Peyer's patch (tissue), 4 donors: Measurements from ENCODE around the gene FAM83E. TPM values are rescaled to one million over a fixed set of nuclear protein-coding genes. Genes with fewer than 3 reads are reported as not detected.
A peak's percentile ranks its signal among the peaks of the same experiment; 100 is the strongest.

ENCODE experiments used
- DNase-seq, 3 donors: peaks; one replicate each; pipeline ENCODE4 v3.0.0-alpha.2; 2017 to 2019
- H3K27ac ChIP-seq, 4 donors: fragments of 200-600 bp; sonication (generic); one replicate each; pipeline ENCODE4 v1.5.1; 2016 to 2019
- H3K27me3 ChIP-seq, 2 donors: fragments of 200-600 bp; sonication (generic); one replicate each; pipeline ENCODE4 v1.5.1; 2019
- H3K36me3 ChIP-seq, 3 donors: fragments of 200-600 bp; sonication (generic); one replicate each; pipeline ENCODE4 v1.5.1; 2016 to 2019
- H3K4me1 ChIP-seq, 4 donors: fragments of 200-600 bp; sonication (generic); one replicate each; pipeline ENCODE4 v1.5.1; 2016 to 2019
- H3K4me3 ChIP-seq, 4 donors: fragments of 200-600 bp; sonication (generic); 1 replicate in 3 of 4; 2 replicates in 1 of 4; pipeline ENCODE4 v1.5.1; 2016 to 2019; ENCODE audit warnings: mild to moderate bottlenecking in 1 of 4
- H3K9me3 ChIP-seq, 4 donors: fragments of 200-600 bp; sonication (generic); one replicate each; pipeline ENCODE4 v1.5.1; 2016 to 2019; ENCODE audit warnings: mild to moderate bottlenecking in 1 of 4
- POLR2A ChIP-seq, 2 donors: fragments of 450-650 bp; IDR thresholded peaks; one replicate each; pipeline ENCODE4 v1.5.1; 2017; ENCODE audit warnings: antibody characterized with exemption in 2 of 2, mild to moderate bottlenecking in 2 of 2, moderate library complexity in 2 of 2
- total RNA-seq, 4 donors: library from RNA; depleted of rRNA; stranded (reverse); fragments of >200 nt; gene quantifications; one replicate each; pipeline ENCODE4 v1.1.0, GENCODE V29; 2016
- TF ChIP-seq, protein P1 (sequence below), 6 experiments: fragments of 450-650 bp in 4 of 6; fragments of 200-600 bp in 2 of 6; sonication (generic) in 1 of 6; IDR thresholded peaks; one replicate each; pipeline ENCODE4 v1.5.1; 2017 to 2019; ENCODE audit warnings: antibody characterized with exemption in 6 of 6, mild to moderate bottlenecking in 3 of 6, moderate library complexity in 1 of 6

The FAM83E gene
- total RNA-seq, 4 donors from 2014 or later, result 58.6 to 203 (median 130) TPM

- Histone ChIP-seq H3K27ac (peak overlapping the region; percentile 31 to 97 (median 92)), H3K27me3 (no peaks in the 10 kb centered on the region), H3K4me3 (peak overlapping the region in 2 of 4 donors; percentile 62 to 93), H3K4me1 (peaks cover 4 to 37% (median 15%) of the 10 kb centered on the region in 4 donors), H3K36me3 (peaks cover 0 to 30% (median 0%) of the 10 kb centered on the region in 3 donors), H3K9me3 (no peaks in the 10 kb centered on the region)
- TF ChIP-seq POLR2A (IDR thresholded peaks at IDR 0.05), result no peak
- TF ChIP-seq, protein P1, sequence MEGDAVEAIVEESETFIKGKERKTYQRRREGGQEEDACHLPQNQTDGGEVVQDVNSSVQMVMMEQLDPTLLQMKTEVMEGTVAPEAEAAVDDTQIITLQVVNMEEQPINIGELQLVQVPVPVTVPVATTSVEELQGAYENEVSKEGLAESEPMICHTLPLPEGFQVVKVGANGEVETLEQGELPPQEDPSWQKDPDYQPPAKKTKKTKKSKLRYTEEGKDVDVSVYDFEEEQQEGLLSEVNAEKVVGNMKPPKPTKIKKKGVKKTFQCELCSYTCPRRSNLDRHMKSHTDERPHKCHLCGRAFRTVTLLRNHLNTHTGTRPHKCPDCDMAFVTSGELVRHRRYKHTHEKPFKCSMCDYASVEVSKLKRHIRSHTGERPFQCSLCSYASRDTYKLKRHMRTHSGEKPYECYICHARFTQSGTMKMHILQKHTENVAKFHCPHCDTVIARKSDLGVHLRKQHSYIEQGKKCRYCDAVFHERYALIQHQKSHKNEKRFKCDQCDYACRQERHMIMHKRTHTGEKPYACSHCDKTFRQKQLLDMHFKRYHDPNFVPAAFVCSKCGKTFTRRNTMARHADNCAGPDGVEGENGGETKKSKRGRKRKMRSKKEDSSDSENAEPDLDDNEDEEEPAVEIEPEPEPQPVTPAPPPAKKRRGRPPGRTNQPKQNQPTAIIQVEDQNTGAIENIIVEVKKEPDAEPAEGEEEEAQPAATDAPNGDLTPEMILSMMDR (IDR thresholded peaks at IDR 0.05), result no peak
- DNase-seq, result no peak
Observed at GRCh38 chr19:48616491-48617056, 1.7 kb upstream of the FAM83E start.

GRCh38 chr19:48616041-48616436, 1.2 kb upstream of the FAM83E start:
- H3K27me3 ChIP-seq, result no peaks in the 10 kb centered on the region
- peak overlapping the region in 3 of 4 donors; percentile 88 to 97 (median 96) for H3K27ac ChIP-seq
- no peak for TF ChIP-seq POLR2A (IDR thresholded peaks at IDR 0.05)
- TF ChIP-seq, protein P1 (IDR thresholded peaks at IDR 0.05), result no peak
- no peak for DNase-seq
- peaks cover 4 to 37% (median 15%) of the 10 kb centered on the region in 4 donors for H3K4me1 ChIP-seq
- H3K9me3 ChIP-seq, result no peaks in the 10 kb centered on the region
- H3K4me3 ChIP-seq, result peak overlapping the region in 1 of 4 donors; percentile 62
- peaks cover 0 to 30% (median 0%) of the 10 kb centered on the region in 3 donors for H3K36me3 ChIP-seq

DNA sequence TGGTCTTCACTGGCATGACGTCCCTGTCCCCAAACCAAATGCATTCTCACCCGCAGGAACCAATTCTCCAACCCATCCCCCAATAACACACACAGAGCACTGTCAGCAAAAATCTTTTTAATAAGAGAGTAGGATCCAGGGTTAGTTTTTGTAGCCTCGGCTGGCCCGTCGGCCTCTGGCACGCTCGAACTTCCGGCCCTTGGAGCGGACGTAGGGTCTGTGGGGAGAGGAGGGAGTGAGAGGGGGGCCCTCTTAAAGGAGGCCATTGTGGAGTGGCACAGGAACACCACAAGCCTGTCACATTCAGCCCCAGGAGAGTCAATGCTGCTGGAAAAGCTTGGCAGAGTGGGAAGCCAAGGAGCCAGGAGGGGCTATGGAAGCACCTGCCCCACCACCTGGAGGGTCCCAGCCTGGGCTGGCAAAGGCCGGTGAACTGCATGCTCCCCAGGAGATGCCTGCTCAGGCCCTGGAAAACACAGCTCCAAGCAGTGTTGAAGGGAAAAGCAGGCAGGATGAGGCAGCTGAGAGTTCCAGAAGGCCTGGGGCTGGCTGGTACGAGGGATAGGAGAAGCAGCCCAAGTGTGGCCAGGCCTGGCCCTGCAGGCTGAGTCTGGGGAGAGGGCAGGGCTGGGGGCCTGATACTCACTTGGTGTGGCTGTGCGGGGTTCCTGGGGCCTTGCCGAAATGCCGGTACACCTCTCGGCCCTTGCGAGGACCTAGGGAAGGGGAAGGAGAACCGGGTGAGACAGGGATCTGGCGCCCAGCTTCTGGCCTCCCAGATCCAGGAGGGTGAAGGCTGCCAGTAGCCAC, 560 bp upstream of the FAM83E start:
- Histone ChIP-seq H3K9me3 (no peaks in the 10 kb centered on the region), H3K4me1 (peaks cover 4 to 37% (median 15%) of the 10 kb centered on the region in 4 donors), H3K36me3 (peaks cover 0 to 30% (median 0%) of the 10 kb centered on the region in 3 donors), H3K27me3 (no peaks in the 10 kb centered on the region), H3K4me3 (peak overlapping the region in 2 of 4 donors; percentile 17 to 62), H3K27ac (peak overlapping the region; percentile 10 to 97 (median 92))
- TF ChIP-seq POLR2A (IDR thresholded peaks at IDR 0.05), result no peak
- TF ChIP-seq, protein P1 (IDR thresholded peaks at IDR 0.05), result no peak
- peak in 1 of 3 donors; percentile 58 for DNase-seq

DNA sequence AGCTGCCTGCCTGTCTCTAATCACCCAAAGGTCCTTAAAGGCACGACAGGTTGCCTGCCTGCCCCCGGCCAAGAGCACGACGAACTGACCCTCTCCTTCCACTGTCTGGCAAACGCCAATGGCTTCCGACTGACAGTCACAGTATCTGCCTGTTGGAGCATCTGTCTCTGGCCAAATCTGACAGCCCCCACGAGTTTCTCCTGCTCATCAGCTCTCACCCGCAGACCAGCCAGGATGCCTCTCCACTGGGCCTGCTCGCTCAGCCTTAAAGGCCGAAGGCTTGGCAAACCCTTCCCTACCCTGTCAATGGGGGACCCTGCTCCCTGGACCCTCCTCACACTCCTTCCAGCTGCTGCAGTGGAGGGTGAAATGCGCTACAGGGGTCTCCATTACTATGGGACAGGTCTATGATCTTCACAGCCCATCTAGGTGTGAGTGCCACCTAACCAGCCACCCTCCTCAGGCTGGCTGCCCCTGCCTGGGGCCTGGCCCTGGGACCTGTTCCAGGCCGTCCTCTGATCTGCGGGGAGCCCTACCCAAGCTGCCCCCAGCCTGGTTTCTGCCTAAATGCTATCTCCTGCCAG, 932 bp downstream of the FAM83E start:
- DNase-seq, result peak in 1 of 3 donors; percentile 65
- peaks cover 0 to 37% (median 0%) of the 10 kb centered on the region in 3 donors for H3K36me3 ChIP-seq
- peaks cover 4 to 29% (median 11%) of the 10 kb centered on the region in 4 donors for H3K4me1 ChIP-seq
- no peaks in the 10 kb centered on the region for H3K9me3 ChIP-seq
- peak overlapping the region in 3 of 4 donors; percentile 88 to 97 (median 96) for H3K27ac ChIP-seq
- no peak for TF ChIP-seq POLR2A (IDR thresholded peaks at IDR 0.05)
- TF ChIP-seq, protein P1 (IDR thresholded peaks at IDR 0.05), result no peak
- no peaks in the 10 kb centered on the region for H3K27me3 ChIP-seq
- peak overlapping the region in 3 of 4 donors; percentile 30 to 62 (median 56) for H3K4me3 ChIP-seq

DNA sequence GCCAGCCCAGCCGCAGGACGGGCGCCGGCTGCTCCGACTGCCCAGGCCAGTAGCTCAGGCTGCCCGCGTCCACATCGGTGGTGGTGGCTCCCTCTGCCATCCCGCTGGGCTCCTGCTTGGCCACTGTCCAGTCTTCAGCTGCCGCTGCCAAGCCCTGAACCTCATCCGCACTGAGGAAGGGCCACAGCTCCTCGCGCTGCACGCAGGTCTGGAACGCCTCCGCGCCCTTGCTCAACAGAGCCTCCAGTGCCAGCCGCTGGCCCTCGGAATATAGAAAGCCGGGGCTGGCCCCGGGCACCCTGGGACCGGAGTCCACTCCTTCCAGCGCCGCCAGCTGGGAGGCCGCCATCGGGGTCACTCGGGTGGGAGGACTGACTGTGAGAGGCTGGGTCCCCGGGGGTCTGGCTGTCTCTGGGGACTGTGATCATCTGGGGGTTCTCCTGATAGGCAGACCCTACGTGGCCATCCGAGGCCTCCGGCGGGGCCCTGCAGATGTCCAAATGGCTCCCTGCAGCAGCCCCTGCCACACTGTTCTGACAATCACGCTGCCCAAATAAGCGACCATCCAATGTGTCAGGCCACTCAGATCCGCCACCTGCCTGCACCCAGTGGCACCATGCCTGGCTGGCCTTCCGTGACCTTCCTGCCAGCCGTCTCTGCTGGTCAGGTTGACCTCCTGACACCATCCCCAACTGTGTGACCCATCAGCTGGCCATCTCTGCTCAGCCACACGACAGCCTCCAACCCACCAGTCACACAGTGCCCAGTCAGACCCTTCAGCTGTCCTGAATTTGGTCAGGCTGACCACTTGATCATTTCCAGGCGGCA, 1.6 kb downstream of the FAM83E start:
- Histone ChIP-seq H3K9me3 (no peaks in the 10 kb centered on the region), H3K4me1 (peaks cover 4 to 29% (median 11%) of the 10 kb centered on the region in 4 donors), H3K4me3 (peak overlapping the region in 3 of 4 donors; percentile 30 to 62 (median 56)), H3K36me3 (peaks cover 0 to 37% (median 0%) of the 10 kb centered on the region in 3 donors), H3K27ac (peak overlapping the region in 3 of 4 donors; percentile 88 to 97 (median 96)), H3K27me3 (no peaks in the 10 kb centered on the region)
- peak; percentile 45 to 78 for TF ChIP-seq POLR2A (IDR thresholded peaks at IDR 0.05)
- TF ChIP-seq, protein P1 (IDR thresholded peaks at IDR 0.05), result no peak
- peak in 2 of 3 donors; percentile 78 to 86 for DNase-seq
